Spleen (tissue), 11 donors: ENCODE data around the gene TRIM36. TPM values are rescaled to one million over a fixed set of nuclear protein-coding genes. Genes with fewer than 3 reads are reported as not detected.

Experiments
- DNase-seq: peaks from one replicate; pipeline ENCODE4 v3.0.0-alpha.2; 2020
- H3K27ac ChIP-seq, 8 donors: fragments of 200-600 bp; sonication (generic) in 7 of 8; 1 replicate in 4 of 8; 2 replicates in 4 of 8; pipeline versions ENCODE4 v1.5.0 to v1.8.0; 2016 to 2021; ENCODE audit warnings: inconsistent platforms in 4 of 8, mild to moderate bottlenecking in 4 of 8, moderate library complexity in 1 of 8
- H3K27me3 ChIP-seq, 7 donors: fragments of 200-600 bp; sonication (generic) in 6 of 7; replicated peaks in 1 of 7; 1 replicate in 4 of 7; 2 replicates in 3 of 7; pipeline versions ENCODE4 v1.5.0 to v1.8.0; 2016 to 2021; ENCODE audit warnings: inconsistent platforms in 3 of 7, mild to moderate bottlenecking in 1 of 7
- H3K36me3 ChIP-seq, 6 donors: fragments of 200-600 bp; sonication (generic) in 5 of 6; 1 replicate in 4 of 6; 2 replicates in 2 of 6; pipeline versions ENCODE4 v1.5.0 to v1.8.0; 2016 to 2021; ENCODE audit warnings: inconsistent platforms in 2 of 6
- H3K4me1 ChIP-seq, 6 donors: fragments of 200-600 bp; sonication (generic) in 5 of 6; 1 replicate in 3 of 6; 2 replicates in 3 of 6; pipeline versions ENCODE4 v1.5.0 to v1.8.0; 2016 to 2021; ENCODE audit warnings: inconsistent platforms in 3 of 6
- H3K4me3 ChIP-seq, 8 donors: fragments of 200-600 bp; sonication (generic) in 7 of 8; 1 replicate in 4 of 8; 2 replicates in 4 of 8; pipeline versions ENCODE4 v1.5.0 to v1.8.0; 2016 to 2021; ENCODE audit warnings: inconsistent platforms in 4 of 8, mild to moderate bottlenecking in 4 of 8, moderate library complexity in 2 of 8
- H3K9me3 ChIP-seq, 8 donors: fragments of 200-600 bp; sonication (generic) in 7 of 8; 1 replicate in 4 of 8; 2 replicates in 4 of 8; pipeline versions ENCODE4 v1.5.0 to v1.8.0; 2016 to 2021; ENCODE audit warnings: inconsistent platforms in 4 of 8
- CTCF ChIP-seq, 11 experiments: fragments of 200-600 bp in 7 of 11; fragments of 450-650 bp in 4 of 11; sonication (generic) in 4 of 11; IDR thresholded peaks in 8 of 11; conservative IDR thresholded peaks in 3 of 11; 1 replicate in 7 of 11; 2 replicates in 4 of 11; pipeline versions ENCODE4 v1.4.0 to v1.8.0; 2016 to 2021; ENCODE audit warnings: antibody characterized with exemption in 11 of 11, inconsistent platforms in 4 of 11, mild to moderate bottlenecking in 1 of 11
- POLR2A ChIP-seq, 3 donors: fragments of 450-650 bp; IDR thresholded peaks; one replicate each; pipeline ENCODE4 v1.5.1; 2017; ENCODE audit warnings: antibody characterized with exemption in 3 of 3, mild to moderate bottlenecking in 1 of 3
- POLR2AphosphoS5 ChIP-seq, 3 donors: sonication (generic); formaldehyde crosslinking; IDR thresholded peaks; one replicate each; pipeline ENCODE4 v1.5.1; 2017; ENCODE audit warnings: antibody characterized with exemption in 3 of 3
- WGBS, 5 donors: extraction: QIAGEN DNeasy Blood & Tissue Kit in 3 of 5; methylation state at CpG; one replicate each; pipeline versions ENCODE4 v1.1.5 to v1.1.7; 2013 to 2018; 5-methylcytosine and 5-hydroxymethylcytosine counted together
- intact Hi-C: fragments of 100-400 bp; cut with DNase I; formaldehyde crosslinking; loops from one replicate; pipeline ENCODE4 v1.15.0; 2023; ENCODE audit warnings: low total_unique reads
- polyA plus RNA-seq, 3 donors: library from polyadenylated mRNA; stranded (reverse); fragments of 200-250 nt; gene quantifications; one replicate each; pipeline ENCODE4 v1.2.1, GENCODE V29; 2013
- total RNA-seq, 7 donors: library from RNA; depleted of rRNA in 3 of 7; stranded (reverse); fragments of >200 nt in 3 of 7; fragmentation: NEBNext Ultra II Directional in 4 of 7; extraction: Animal tissue kit (Norgen Biotek cat#: 25700) in 4 of 7; gene quantifications; one replicate each; pipeline versions ENCODE4 v1.1.0 to v1.2.1, GENCODE V29; 2016 to 2021
- donor health status: healthy with polysubstance abuse.
- donor health status: DM: no; HTN: no; CAD: no; lungs with moderate emphysema.
- donor health status: DM: no; HTN: no; CAD: no.
- donor health status: Bipolar disorder and iron deficiency.
- donor health status: healthy.
- donor health status: DM: no; HTN: no; CAD: no.
- donor health status: DM: yes; HTN: yes; CAD: no.

TRIM36 gene
- total and polyA plus RNA-seq, 10 donors = 0.18 to 6.3 (median 1.6) TPM

GRCh38 chr5:115109840-115110239, 59.9 kb downstream of the TRIM36 start:
- H3K36me3 ChIP-seq = no peaks in the 10 kb centered on the region
- intact Hi-C loops = no loop called here
- TF ChIP-seq POLR2A (IDR thresholded peaks at IDR 0.05) = no peak
- H3K4me3 ChIP-seq = no peak overlapping the region
- H3K9me3 ChIP-seq = no peaks in the 10 kb centered on the region
- H3K27me3 ChIP-seq = peaks cover 0 to 28% (median 6%) of the 10 kb centered on the region in 7 donors
- H3K27ac ChIP-seq = no peak overlapping the region
- 68 to 78% (median 72%) methylated on average over 5 of the region's 5 CpGs for WGBS, 5 donors
- DNase-seq = no peak
- no peaks in the 10 kb centered on the region for H3K4me1 ChIP-seq

- WGBS, 5 donors = 75 to 83% (median 80%) methylated on average over 5 of the region's 5 CpGs
- Histone ChIP-seq H3K27me3 (peaks cover 0 to 28% (median 6%) of the 10 kb centered on the region in 7 donors), H3K27ac (no peak overlapping the region), H3K4me3 (no peak overlapping the region), H3K4me1 (no peaks in the 10 kb centered on the region), H3K9me3 (no peaks in the 10 kb centered on the region), H3K36me3 (no peaks in the 10 kb centered on the region)
- no peak for TF ChIP-seq POLR2AphosphoS5 (IDR thresholded peaks at IDR 0.05)
- TF ChIP-seq CTCF (IDR thresholded peaks at IDR 0.05 in 8 of 11, conservative IDR thresholded peaks at IDR 0.05 in 3 of 11) = no peak
- no peak for TF ChIP-seq POLR2A (IDR thresholded peaks at IDR 0.05)
- no peak for DNase-seq
- intact Hi-C loops = no loop called here
These were observed 60.4 kb downstream of the TRIM36 start for GRCh38 chr5:115109356-115109755.

GRCh38 chr5:115100319-115100955, 69.3 kb downstream of the TRIM36 start:
- Histone ChIP-seq H3K4me3 (no peak overlapping the region), H3K4me1 (no peaks in the 10 kb centered on the region), H3K36me3 (no peaks in the 10 kb centered on the region), H3K27ac (peak overlapping the region in 2 of 8 donors; percentile 32 to 38), H3K27me3 (peaks cover 0 to 6% (median 0%) of the 10 kb centered on the region in 7 donors), H3K9me3 (no peaks in the 10 kb centered on the region)
- DNase-seq = no peak
- intact Hi-C loops = no loop called here
- WGBS, 5 donors = 61 to 78% (median 73%) methylated on average over 6 of the region's 6 CpGs
- TF ChIP-seq CTCF (IDR thresholded peaks at IDR 0.05 in 8 of 11, conservative IDR thresholded peaks at IDR 0.05 in 3 of 11) (no peak), POLR2AphosphoS5 (IDR thresholded peaks at IDR 0.05) (no peak), POLR2A (IDR thresholded peaks at IDR 0.05) (no peak)

GRCh38 chr5:115098041-115098702, 71.5 kb downstream of the TRIM36 start:
- Histone ChIP-seq H3K4me3 (no peak overlapping the region), H3K9me3 (no peaks in the 10 kb centered on the region), H3K36me3 (no peaks in the 10 kb centered on the region), H3K4me1 (no peaks in the 10 kb centered on the region), H3K27me3 (no peaks in the 10 kb centered on the region), H3K27ac (no peak overlapping the region)
- no peak for DNase-seq
- intact Hi-C loops = loop anchor here (2.0 kb wide), 1 partner anchor 149 kb away; no protein-coding TSS in a partner anchor
- WGBS, 5 donors = 5 to 24% (median 9%) methylated on average over 2 of the region's 2 CpGs
- TF ChIP-seq CTCF (IDR thresholded peaks at IDR 0.05 in 8 of 11, conservative IDR thresholded peaks at IDR 0.05 in 3 of 11) = peak; percentile 27 to 84 (median 73)
- no peak for TF ChIP-seq POLR2A (IDR thresholded peaks at IDR 0.05)
- TF ChIP-seq POLR2AphosphoS5 (IDR thresholded peaks at IDR 0.05) = no peak
